GM12873 (cell line): Measurements from ENCODE around the gene NATD1.

Experiments used
- CTCF ChIP-seq: IDR thresholded peaks from 2 replicates; pipeline ENCODE4 v1.5.1; 2012; ENCODE audit warnings: low read depth, mild to moderate bottlenecking, moderate library complexity, low read length, control low read depth; ENCODE audit not compliant: insufficient read depth; ENCODE audit errors: missing control alignments

NATD1 gene

GRCh38 chr17:21297597-21297996, 44.4 kb upstream of the NATD1 start:
- no peak for TF ChIP-seq CTCF

GRCh38 chr17:21297026-21297520, 43.9 kb upstream of the NATD1 start:
- no peak for TF ChIP-seq CTCF

GRCh38 chr17:21296097-21297025, 43.2 kb upstream of the NATD1 start:
- no peak for TF ChIP-seq CTCF

- no peak for TF ChIP-seq CTCF
Observed at GRCh38 chr17:21295036-21295952, 42.1 kb upstream of the NATD1 start.

- TF ChIP-seq CTCF, result no peak
Observed at GRCh38 chr17:21294321-21295035, 41.3 kb upstream of the NATD1 start.

GRCh38 chr17:21293831-21294210, 40.6 kb upstream of the NATD1 start:
- no peak for TF ChIP-seq CTCF
